RWPE1 (cell line): ENCODE measurements around the gene ALK.

Experiments used
- CTCF ChIA-PET: fragments of 350-600 bp; sonication (Branson Sonifier 250); formaldehyde crosslinking; extraction: SDS; loops from one replicate; lab custom pipeline; 2021; lab: Yijun Ruan, JAX
- POLR2A ChIA-PET: fragments of 400-600 bp; formaldehyde crosslinking; extraction: SDS; loops from one replicate; lab custom pipeline; 2020; ENCODE audit warnings: antibody characterized with exemption; ENCODE audit not compliant: low non-redundant PET; lab: Yijun Ruan, JAX
- DNase-seq: peaks from one replicate; pipeline ENCODE4 v3.0.0; 2012; ENCODE audit warnings: low spot score
- H3K27ac ChIP-seq: fragments of 450-650 bp; 2 replicates; pipeline ENCODE4 v1.5.1; 2017
- CTCF ChIP-seq: fragments of 450-650 bp; conservative IDR thresholded peaks from 2 replicates; pipeline ENCODE4 v1.5.1; 2017; ENCODE audit warnings: low read depth, mild to moderate bottlenecking

Gene ALK

GRCh38 chr2:29587402-29588190, 333.8 kb downstream of the ALK start:
- ChIA-PET POLR2A (no interaction called here), CTCF (interaction anchor here (0.6 to 0.7 kb wide), 4 partner anchors 50 to 592 kb away, joined by 3 to 5 read pairs (median 4); no protein-coding TSS in a partner anchor)
- DNase-seq = no peak
- no peak overlapping the region for H3K27ac ChIP-seq
- no peak for TF ChIP-seq CTCF

GRCh38 chr2:29586919-29587318, 334.5 kb downstream of the ALK start:
- ChIA-PET CTCF (interaction anchor here (0.6 to 0.7 kb wide), 4 partner anchors 28 to 591 kb away, joined by 3 to 5 read pairs (median 3); no protein-coding TSS in a partner anchor), POLR2A (no interaction called here)
- no peak for DNase-seq

GRCh38 chr2:29583548-29584156, 337.7 kb downstream of the ALK start:
- TF ChIP-seq CTCF = no peak
- POLR2A ChIA-PET = no interaction called here
- CTCF ChIA-PET = no interaction called here
- no peak for DNase-seq
- H3K27ac ChIP-seq = no peak overlapping the region

More at GRCh38 chr2:29586919-29587318, 334.5 kb downstream of the ALK start:
- no peak overlapping the region for H3K27ac ChIP-seq
- no peak for TF ChIP-seq CTCF

- POLR2A ChIA-PET = no interaction called here
- DNase-seq = no peak
- no peak for TF ChIP-seq CTCF
- H3K27ac ChIP-seq = no peak overlapping the region
- CTCF ChIA-PET = no interaction called here
Observed at GRCh38 chr2:29583104-29583503, 338.3 kb downstream of the ALK start.

- DNase-seq = no peak
- CTCF ChIA-PET = no interaction called here
- no peak for TF ChIP-seq CTCF
- POLR2A ChIA-PET = no interaction called here
- H3K27ac ChIP-seq = no peak overlapping the region
Observed at GRCh38 chr2:29582062-29582461, 339.3 kb downstream of the ALK start.

GRCh38 chr2:29580223-29580622, 341.2 kb downstream of the ALK start:
- ChIA-PET CTCF (no interaction called here), POLR2A (no interaction called here)
- no peak overlapping the region for H3K27ac ChIP-seq
- TF ChIP-seq CTCF = no peak
- DNase-seq = no peak
